Activated CD4-positive, alpha-beta T cell treated with anti-CD3 and anti-CD28 coated beads for 36 hours (primary cell): ENCODE measurements around the gene AKNAD1. TPM values are rescaled to one million over a fixed set of nuclear protein-coding genes. Genes with fewer than 3 reads are reported as not detected.

Experiments
- ATAC-seq: fragments of 200-7000 bp; cut with Tn5 transposase; one replicate; pipeline ENCODE4 v1.10.0; 2021; ENCODE audit warnings: mild to moderate bottlenecking, moderate library complexity
- CTCF ChIA-PET: fragments of 350-600 bp; sonication (Branson Sonifier 250); formaldehyde crosslinking; loops from one replicate; lab custom pipeline; 2021; ENCODE audit warnings: antibody characterized with exemption; lab: Charles Lee
- POLR2A ChIA-PET: fragments of 350-600 bp; sonication (Branson Sonifier 250); formaldehyde crosslinking; loops from one replicate; lab custom pipeline; 2021; ENCODE audit warnings: antibody characterized with exemption, inconsistent platforms; lab: Charles Lee
- DNase-seq: peaks from one replicate; pipeline ENCODE4 v3.0.0-alpha.2; 2020
- H3K27ac Mint-ChIP-seq: one replicate; pipeline ENCODE4 v1.8.0; 2021; ENCODE audit warnings: mixed read lengths
- H3K27me3 Mint-ChIP-seq: one replicate; pipeline ENCODE4 v1.8.0; 2021; ENCODE audit warnings: mixed read lengths
- H3K36me3 Mint-ChIP-seq: one replicate; pipeline ENCODE4 v1.8.0; 2021; ENCODE audit warnings: low read depth, mixed read lengths
- H3K4me1 Mint-ChIP-seq: one replicate; pipeline ENCODE4 v1.8.0; 2021; ENCODE audit warnings: mixed read lengths
- H3K4me3 Mint-ChIP-seq: one replicate; pipeline ENCODE4 v1.8.0; 2021; ENCODE audit warnings: mild to moderate bottlenecking, moderate library complexity, mixed read lengths
- H3K9me3 Mint-ChIP-seq: one replicate; pipeline ENCODE4 v1.8.0; 2021; ENCODE audit warnings: low read depth, mixed read lengths
- intact Hi-C, 2 experiments: fragments of 100-400 bp; cut with DNase I in 1 of 2; cut with micrococcal nuclease in 1 of 2; formaldehyde crosslinking; loops; one replicate each; pipeline versions ENCODE4 v1.14.2 to v1.15.1; 2022 to 2024; cut with DNase I, micrococcal nuclease
- total RNA-seq, 2 experiments: library from RNA; stranded (reverse); gene quantifications; one replicate each; pipeline ENCODE4 v1.2.3, GENCODE V29; 2021

AKNAD1 gene
- total RNA-seq, 2 experiments from 2014 or later = not detected

- DNase-seq (peak; percentile 85), ATAC-seq (peak; percentile 74)
- intact Hi-C loops = loop anchor here (1.0 to 5.0 kb wide), 3 partner anchors 70 to 364 kb away; a partner anchor contains a TSS
- no peaks in the 10 kb centered on the region for H3K4me1 Mint-ChIP-seq
- CTCF ChIA-PET = interaction anchor here (0.6 to 13.5 kb wide), 32 partner anchors 8 to 370 kb away, joined by 3 to 205 read pairs (median 4); partner anchors contain the start of gene AKNAD1
- no peaks in the 10 kb centered on the region for H3K36me3 Mint-ChIP-seq
- POLR2A ChIA-PET = no interaction called here
- H3K9me3 Mint-ChIP-seq = no peaks in the 10 kb centered on the region
- H3K27me3 Mint-ChIP-seq = no peaks in the 10 kb centered on the region
- no peak overlapping the region for H3K27ac Mint-ChIP-seq
- no peak overlapping the region for H3K4me3 Mint-ChIP-seq
Observed at GRCh38 chr1:108828074-108828961, 28.6 kb downstream of the AKNAD1 start.

DNA sequence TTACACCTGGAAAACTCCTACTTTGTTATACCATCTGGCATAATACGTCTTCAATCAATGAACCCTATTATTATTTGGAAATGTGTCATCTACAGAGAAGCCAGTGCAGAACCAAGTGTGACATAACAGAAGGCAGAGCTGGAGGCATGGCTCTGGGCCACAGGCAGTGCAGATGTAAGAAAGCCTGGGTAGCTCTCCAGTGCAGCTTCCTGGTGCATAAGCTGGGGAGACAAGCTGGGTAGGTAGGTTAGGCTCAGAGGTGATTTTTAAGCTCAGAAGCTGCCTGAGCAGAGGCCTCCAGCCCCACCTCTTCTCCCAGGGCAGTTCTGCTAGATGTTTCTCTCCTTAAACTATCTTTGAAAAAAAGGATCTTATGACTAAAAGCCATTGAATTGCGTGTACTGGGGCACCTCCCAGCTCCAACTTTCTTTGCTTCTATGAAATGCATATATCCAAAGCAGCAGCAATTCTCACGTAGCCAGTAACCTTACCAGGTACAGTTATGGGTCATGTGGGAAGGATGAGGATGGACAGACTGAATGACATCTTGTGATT, 30.7 kb downstream of the AKNAD1 start:
- no peak overlapping the region for H3K4me3 Mint-ChIP-seq
- intact Hi-C loops = loop anchor here in 1 of 2 experiments (5.0 kb wide), 1 partner anchor 366 kb away; no protein-coding TSS in a partner anchor
- no peaks in the 10 kb centered on the region for H3K27me3 Mint-ChIP-seq
- no peaks in the 10 kb centered on the region for H3K36me3 Mint-ChIP-seq
- ChIA-PET POLR2A (interaction anchor here (0.6 kb wide), 1 partner anchor 116 kb away, joined by 4 read pairs; no protein-coding TSS in a partner anchor), CTCF (interaction anchor here (1.3 to 13.5 kb wide), 4 partner anchors 19 to 285 kb away, joined by 4 to 205 read pairs (median 14); a partner anchor contains a TSS)
- no peaks in the 10 kb centered on the region for H3K9me3 Mint-ChIP-seq
- no peaks in the 10 kb centered on the region for H3K4me1 Mint-ChIP-seq
- ATAC-seq = no peak
- no peak for DNase-seq
- no peak overlapping the region for H3K27ac Mint-ChIP-seq

GRCh38 chr1:108824051-108824450, 32.8 kb downstream of the AKNAD1 start:
- no peak overlapping the region for H3K4me3 Mint-ChIP-seq
- H3K4me1 Mint-ChIP-seq = no peaks in the 10 kb centered on the region
- POLR2A ChIA-PET = no interaction called here
- no peaks in the 10 kb centered on the region for H3K27me3 Mint-ChIP-seq
- CTCF ChIA-PET = interaction anchor here (0.9 to 13.5 kb wide), 3 partner anchors 16 to 288 kb away, joined by 3 to 205 read pairs (median 4); a partner anchor contains a TSS
- intact Hi-C loops = no loop called here
- H3K9me3 Mint-ChIP-seq = no peaks in the 10 kb centered on the region
- DNase-seq (no peak), ATAC-seq (no peak)
- no peak overlapping the region for H3K27ac Mint-ChIP-seq
- H3K36me3 Mint-ChIP-seq = no peaks in the 10 kb centered on the region

- ATAC-seq (no peak), DNase-seq (no peak)
- intact Hi-C loops = no loop called here
- Mint-ChIP-seq H3K27me3 (no peaks in the 10 kb centered on the region), H3K9me3 (no peaks in the 10 kb centered on the region), H3K4me3 (no peak overlapping the region), H3K4me1 (no peaks in the 10 kb centered on the region), H3K27ac (no peak overlapping the region), H3K36me3 (no peaks in the 10 kb centered on the region)
- ChIA-PET POLR2A (no interaction called here), CTCF (interaction anchor here (0.9 to 13.5 kb wide), 2 partner anchors 17 to 76 kb away, joined by 3 to 205 read pairs; no protein-coding TSS in a partner anchor)
Observed at GRCh38 chr1:108823632-108824031, 33.3 kb downstream of the AKNAD1 start.

- POLR2A ChIA-PET = interaction anchor here (0.6 kb wide), 1 partner anchor 211 kb away, joined by 5 read pairs; no protein-coding TSS in a partner anchor
Observed at GRCh38 chr1:108819878-108820277, 37.0 kb downstream of the AKNAD1 start.

GRCh38 chr1:108817811-108818210, 39.1 kb downstream of the AKNAD1 start:
- POLR2A ChIA-PET = no interaction called here
- no peak overlapping the region for H3K27ac Mint-ChIP-seq

More at GRCh38 chr1:108819878-108820277, 37.0 kb downstream of the AKNAD1 start:
- ATAC-seq (no peak), DNase-seq (no peak)
- Mint-ChIP-seq H3K36me3 (no peaks in the 10 kb centered on the region), H3K4me1 (no peaks in the 10 kb centered on the region), H3K27me3 (no peaks in the 10 kb centered on the region), H3K27ac (no peak overlapping the region), H3K4me3 (no peak overlapping the region), H3K9me3 (no peaks in the 10 kb centered on the region)
- CTCF ChIA-PET = interaction anchor here (0.7 to 13.5 kb wide), 5 partner anchors 9 to 105 kb away, joined by 3 to 205 read pairs (median 3); no protein-coding TSS in a partner anchor
- intact Hi-C loops = no loop called here

GRCh38 chr1:108817016-108817415, 39.9 kb downstream of the AKNAD1 start:
- no peak for DNase-seq
- intact Hi-C loops = no loop called here
- ChIA-PET POLR2A (no interaction called here), CTCF (interaction anchor here (0.7 to 1.4 kb wide), 4 partner anchors 11 to 666 kb away, joined by 3 to 5 read pairs (median 4); no protein-coding TSS in a partner anchor)
- Mint-ChIP-seq H3K36me3 (no peaks in the 10 kb centered on the region), H3K27ac (no peak overlapping the region), H3K4me3 (no peak overlapping the region), H3K27me3 (no peaks in the 10 kb centered on the region), H3K9me3 (no peaks in the 10 kb centered on the region), H3K4me1 (no peaks in the 10 kb centered on the region)
- no peak for ATAC-seq

More at GRCh38 chr1:108817811-108818210, 39.1 kb downstream of the AKNAD1 start:
- CTCF ChIA-PET = interaction anchor here (1.0 to 1.4 kb wide), 2 partner anchors 10 to 22 kb away, joined by 3 to 4 read pairs; no protein-coding TSS in a partner anchor
- DNase-seq = no peak
- no peak for ATAC-seq
- Mint-ChIP-seq H3K36me3 (no peaks in the 10 kb centered on the region), H3K4me3 (no peak overlapping the region), H3K9me3 (no peaks in the 10 kb centered on the region), H3K4me1 (no peaks in the 10 kb centered on the region), H3K27me3 (no peaks in the 10 kb centered on the region)
- intact Hi-C loops = no loop called here

DNA sequence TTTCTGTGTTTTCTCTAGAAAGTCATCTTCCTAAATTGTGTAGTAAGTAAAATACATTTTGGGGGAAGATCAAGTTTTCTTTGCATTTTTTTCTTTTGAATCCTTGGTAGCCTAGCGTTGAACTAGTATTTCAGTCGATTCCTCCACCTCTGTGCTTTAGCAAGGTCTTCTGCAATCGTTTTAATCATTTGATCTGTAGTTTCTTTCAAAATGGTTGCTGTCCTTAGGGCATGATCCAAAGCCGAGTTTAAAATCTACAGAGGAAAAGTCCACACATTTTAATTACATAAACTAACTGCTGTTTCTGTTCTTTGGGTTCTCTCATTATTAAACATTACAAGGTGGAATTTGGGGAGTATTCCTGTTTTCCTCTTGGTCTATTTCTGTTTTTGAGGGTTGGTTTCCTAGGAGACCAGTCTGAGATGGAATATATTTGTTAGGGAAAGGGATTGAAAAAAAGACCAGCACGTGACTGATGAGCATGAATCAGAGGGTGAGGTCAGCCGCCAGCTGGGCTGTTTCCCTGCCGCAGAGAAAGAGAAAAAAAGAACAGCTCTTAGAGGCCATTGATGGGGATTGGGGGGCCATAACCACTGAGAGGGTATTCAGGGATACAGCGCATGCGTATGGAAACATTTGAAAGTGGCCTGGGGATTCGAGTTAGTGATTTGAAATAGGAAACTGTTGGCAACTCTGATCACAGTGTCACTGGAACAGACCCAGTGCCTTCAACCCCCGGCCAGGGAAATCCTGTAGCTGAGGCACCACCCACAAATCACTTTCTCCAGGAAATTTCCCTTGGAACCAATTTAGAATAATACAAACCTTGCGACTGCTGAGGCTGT, 40.6 kb downstream of the AKNAD1 start:
- Mint-ChIP-seq H3K27me3 (no peaks in the 10 kb centered on the region), H3K9me3 (no peaks in the 10 kb centered on the region), H3K36me3 (no peaks in the 10 kb centered on the region), H3K27ac (no peak overlapping the region), H3K4me1 (no peaks in the 10 kb centered on the region), H3K4me3 (no peak overlapping the region)
- intact Hi-C loops = no loop called here
- no peak for ATAC-seq
- ChIA-PET CTCF (interaction anchor here (0.7 to 1.4 kb wide), 4 partner anchors 11 to 666 kb away, joined by 3 to 5 read pairs (median 4); no protein-coding TSS in a partner anchor), POLR2A (no interaction called here)
- DNase-seq = no peak

- ChIA-PET CTCF (no interaction called here), POLR2A (no interaction called here)
- H3K27me3 Mint-ChIP-seq = no peaks in the 10 kb centered on the region
- H3K36me3 Mint-ChIP-seq = no peaks in the 10 kb centered on the region
- DNase-seq (no peak), ATAC-seq (no peak)
- H3K4me1 Mint-ChIP-seq = no peaks in the 10 kb centered on the region
- no peak overlapping the region for H3K27ac Mint-ChIP-seq
- no peaks in the 10 kb centered on the region for H3K9me3 Mint-ChIP-seq
- intact Hi-C loops = no loop called here
- no peak overlapping the region for H3K4me3 Mint-ChIP-seq
Observed at GRCh38 chr1:108815566-108815965, 41.3 kb downstream of the AKNAD1 start.

- CTCF ChIA-PET = interaction anchor here (1.5 kb wide), 1 partner anchor 14 kb away, joined by 4 read pairs; no protein-coding TSS in a partner anchor
- POLR2A ChIA-PET = no interaction called here
Observed at GRCh38 chr1:108814343-108815125, 42.4 kb downstream of the AKNAD1 start.

More at GRCh38 chr1:108814343-108815125, 42.4 kb downstream of the AKNAD1 start:
- Mint-ChIP-seq H3K36me3 (no peaks in the 10 kb centered on the region), H3K4me3 (no peak overlapping the region), H3K27ac (no peak overlapping the region), H3K4me1 (no peaks in the 10 kb centered on the region), H3K27me3 (no peaks in the 10 kb centered on the region), H3K9me3 (no peaks in the 10 kb centered on the region)
- DNase-seq (no peak), ATAC-seq (no peak)
- intact Hi-C loops = no loop called here
